ENCODE data around the gene SAMD14.
A peak's percentile ranks its signal among the peaks of the same experiment; 100 is the strongest.

Gene SAMD14

GRCh38 chr17:50147841-50148225 is 17.9 kb upstream of the SAMD14 start:
- DNase-seq, result no peak

DNA sequence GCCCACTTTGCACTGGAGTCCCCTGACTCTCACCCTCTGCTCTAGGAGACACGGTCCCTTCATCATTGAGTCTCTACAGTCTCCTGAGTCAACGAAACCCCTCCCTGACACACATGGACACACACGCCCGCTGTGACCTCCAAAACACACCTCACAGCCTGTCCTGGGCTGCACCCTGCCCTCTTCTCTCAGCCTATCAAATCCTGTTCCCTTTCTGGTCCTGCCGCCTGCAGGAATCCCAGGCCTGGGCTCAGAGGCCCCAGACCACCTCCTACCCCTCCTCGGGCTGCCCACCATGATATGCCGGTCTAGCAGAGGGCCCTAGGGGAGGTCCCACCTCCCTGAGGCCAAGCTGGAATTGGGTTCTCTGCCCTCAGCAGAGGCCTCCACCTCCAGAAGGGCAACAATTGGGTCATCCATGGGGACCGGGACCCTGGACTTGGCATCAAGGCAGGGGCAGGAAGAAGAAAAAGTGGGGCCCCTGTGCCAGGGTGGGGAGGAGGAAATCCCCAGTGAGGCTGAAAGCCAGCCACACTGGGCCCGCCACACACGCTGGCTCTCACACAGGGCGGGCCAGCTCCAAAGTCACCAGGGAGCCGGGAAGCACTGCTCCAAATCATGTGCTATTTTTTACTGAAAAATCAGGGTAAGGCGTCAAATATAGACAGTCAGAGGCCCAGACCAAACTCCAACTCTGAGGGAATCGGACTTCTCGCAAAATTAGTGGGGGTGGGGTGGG is 17.1 kb upstream of the SAMD14 start:
- no peak for DNase-seq

- no peak for DNase-seq
These were observed 16.4 kb upstream of the SAMD14 start for GRCh38 chr17:50146230-50146926.

DNA sequence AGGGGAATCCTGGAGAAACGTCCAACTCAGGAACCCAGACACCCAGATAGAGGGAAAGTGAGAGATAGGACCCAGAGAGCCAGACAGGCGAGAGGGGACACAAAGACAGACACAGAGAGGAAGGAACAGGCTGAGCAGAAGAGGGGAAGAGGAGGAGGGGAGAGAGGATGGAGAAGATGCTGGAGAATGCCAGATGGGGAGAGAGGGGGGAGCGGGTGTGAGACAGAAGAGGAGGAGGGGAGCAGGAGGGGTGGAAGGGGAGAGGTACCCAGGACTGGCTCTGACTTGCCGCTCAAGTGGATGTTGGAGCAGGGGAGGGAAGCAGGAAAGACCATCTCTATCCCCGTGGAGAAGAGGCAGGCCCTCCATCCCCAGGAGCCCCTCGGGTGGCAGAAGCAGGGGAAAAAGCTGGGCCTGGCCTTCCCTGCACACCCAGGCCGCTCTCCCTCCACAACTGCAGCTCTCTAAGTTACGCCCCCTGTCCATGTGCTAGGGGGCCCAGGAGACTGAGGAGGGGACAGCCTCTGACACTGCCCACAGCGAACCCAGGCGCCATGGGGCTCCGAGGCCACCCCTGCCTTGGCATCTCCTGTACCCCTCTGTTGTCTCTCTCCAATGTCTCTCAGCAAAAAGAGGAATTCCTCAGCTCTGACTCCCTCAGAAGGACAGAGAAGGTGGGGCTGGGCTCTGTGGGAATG is 15.7 kb upstream of the SAMD14 start:
- DNase-seq, result no peak

GRCh38 chr17:50144845-50145531 is 15.0 kb upstream of the SAMD14 start:
- no peak for DNase-seq

GRCh38 chr17:50144355-50144754 is 14.4 kb upstream of the SAMD14 start:
- no peak for DNase-seq

DNA sequence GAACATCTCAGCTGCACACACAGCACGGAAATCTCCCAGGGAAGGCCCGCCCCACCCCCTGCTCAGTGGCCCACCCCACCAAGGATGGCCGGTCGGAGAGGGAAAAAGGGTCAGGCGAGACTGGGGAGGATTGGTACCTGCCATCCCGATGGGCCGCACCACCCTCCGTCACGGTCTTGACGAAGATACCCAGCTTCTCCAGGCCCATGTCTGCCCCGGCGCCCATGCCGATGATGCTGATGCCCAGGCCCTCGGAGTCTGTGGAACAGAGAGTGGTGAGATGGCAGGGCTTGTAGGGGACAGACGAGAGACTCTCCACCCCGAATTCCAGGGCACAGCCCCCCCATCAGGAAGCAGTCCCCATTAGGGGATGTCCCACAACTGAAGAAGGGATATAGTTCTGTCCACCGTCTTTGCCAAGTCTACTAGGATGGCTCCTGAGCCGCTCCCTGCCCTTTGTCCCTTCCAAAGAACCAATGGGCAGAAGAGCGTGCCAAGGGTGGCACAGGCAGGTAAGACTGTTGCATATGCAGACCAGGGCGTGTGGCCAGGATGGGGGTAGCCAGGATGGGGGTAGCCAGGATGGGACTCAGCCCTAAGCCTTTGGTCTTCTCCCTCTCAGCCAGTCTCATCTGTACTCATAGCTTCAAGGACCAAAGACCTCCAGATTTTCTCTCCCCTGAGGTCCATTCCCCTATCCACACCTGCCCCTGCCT is 13.7 kb upstream of the SAMD14 start:
- DNase-seq, result no peak

DNA sequence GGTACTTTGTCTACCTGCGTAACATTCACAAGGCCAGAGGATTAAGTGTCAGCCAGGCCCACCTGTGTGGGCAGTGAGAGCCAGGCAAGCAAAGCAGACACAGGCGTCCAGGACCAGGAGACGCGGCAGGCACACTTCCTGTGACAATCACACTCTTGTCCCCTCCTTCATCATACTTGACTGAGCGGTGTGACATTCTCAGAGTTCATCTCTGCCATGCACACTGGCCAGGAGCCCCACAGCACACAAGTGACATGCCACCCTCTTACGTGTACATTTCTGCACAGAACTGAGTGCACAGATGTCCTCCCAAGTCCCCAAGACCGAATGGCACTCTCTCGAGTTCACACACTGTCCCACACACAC is 11.8 kb upstream of the SAMD14 start:
- peak in 1 of 2 donors; percentile 21 for DNase-seq

DNA sequence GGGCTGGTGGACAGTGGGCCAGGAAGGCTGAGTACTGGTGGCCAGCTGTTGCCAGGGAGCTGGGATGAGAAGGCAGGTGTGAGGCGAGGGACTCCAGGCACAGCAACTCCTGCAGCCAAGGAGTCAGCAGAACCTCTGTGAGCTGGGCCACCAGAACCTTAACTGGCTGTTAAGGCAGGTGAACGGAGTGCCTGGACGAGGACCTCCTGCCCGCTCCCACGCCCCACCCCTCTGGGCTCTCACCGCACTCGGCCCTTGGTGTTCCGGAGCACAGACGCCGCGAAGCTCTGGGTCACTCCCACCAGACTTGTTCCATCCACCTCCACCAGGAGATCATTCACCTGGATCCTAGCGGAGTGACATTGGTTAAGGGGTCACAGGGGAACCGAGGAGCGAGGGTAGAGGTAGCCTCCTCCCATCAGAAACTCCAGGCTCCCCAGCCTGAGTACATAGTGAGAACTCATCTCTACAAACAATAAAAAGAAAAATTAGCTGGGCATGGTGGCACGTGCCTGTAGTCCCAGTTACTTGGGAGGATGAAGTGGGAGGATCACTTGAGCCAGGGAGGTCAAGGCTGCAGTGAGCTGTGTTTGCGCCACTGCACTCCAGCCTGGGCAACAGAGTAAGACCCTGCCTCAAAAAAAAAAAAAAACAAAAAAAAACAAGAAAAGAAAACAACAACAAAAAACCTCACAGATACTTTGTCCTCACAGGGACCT is 11.2 kb upstream of the SAMD14 start:
- no peak for DNase-seq

GRCh38 chr17:50139950-50140885 is 10.3 kb upstream of the SAMD14 start:
- peak; percentile 79 to 86 for DNase-seq

GRCh38 chr17:50139185-50139783 is 9.3 kb upstream of the SAMD14 start:
- no peak for DNase-seq

GRCh38 chr17:50137042-50137441 is 7.1 kb upstream of the SAMD14 start:
- no peak for DNase-seq

GRCh38 chr17:50136096-50136687 is 6.2 kb upstream of the SAMD14 start:
- no peak for DNase-seq

DNA sequence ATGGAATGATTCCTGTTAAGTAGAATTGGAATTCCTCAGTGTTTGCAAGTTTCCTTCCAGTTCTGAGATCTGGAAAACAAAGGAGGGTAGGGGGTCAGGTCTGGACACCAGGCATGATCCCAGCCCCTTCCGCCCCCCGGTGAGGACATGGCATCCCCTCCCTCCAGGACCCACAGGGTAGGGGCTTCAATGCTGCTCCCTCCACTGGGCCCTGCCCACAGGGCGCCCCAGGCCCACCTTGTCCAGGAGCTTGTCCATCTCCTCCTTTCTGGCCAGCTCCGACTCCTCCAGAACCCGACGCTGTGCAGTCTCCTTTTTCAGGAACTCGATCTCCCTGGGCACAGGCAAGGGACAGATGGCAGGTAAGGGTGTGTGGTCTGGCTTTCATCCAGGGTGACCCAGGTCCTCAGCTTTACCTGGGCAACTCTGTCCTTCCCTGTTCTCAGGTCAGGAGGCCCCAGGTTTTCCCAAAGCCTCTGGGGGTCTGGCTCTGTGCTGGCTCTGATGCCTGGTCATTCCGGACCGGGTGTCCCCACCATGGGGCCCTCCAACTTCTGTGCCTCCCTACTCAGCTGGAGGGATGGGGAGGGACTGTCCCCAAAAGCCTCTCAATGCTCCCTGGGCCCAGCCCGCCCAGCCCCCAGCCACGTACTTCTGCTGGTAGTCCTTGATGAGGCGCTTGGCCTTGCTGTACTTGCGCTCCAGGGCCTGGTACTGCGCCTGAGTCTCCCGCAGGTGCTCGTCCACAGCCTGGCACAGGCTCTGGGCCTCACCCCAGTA is 5.5 kb upstream of the SAMD14 start:
- DNase-seq, result no peak

- DNase-seq, result no peak
These were observed 4.5 kb upstream of the SAMD14 start for GRCh38 chr17:50134206-50135110.

- no peak for DNase-seq
These were observed 3.8 kb upstream of the SAMD14 start for GRCh38 chr17:50133769-50134099.

DNA sequence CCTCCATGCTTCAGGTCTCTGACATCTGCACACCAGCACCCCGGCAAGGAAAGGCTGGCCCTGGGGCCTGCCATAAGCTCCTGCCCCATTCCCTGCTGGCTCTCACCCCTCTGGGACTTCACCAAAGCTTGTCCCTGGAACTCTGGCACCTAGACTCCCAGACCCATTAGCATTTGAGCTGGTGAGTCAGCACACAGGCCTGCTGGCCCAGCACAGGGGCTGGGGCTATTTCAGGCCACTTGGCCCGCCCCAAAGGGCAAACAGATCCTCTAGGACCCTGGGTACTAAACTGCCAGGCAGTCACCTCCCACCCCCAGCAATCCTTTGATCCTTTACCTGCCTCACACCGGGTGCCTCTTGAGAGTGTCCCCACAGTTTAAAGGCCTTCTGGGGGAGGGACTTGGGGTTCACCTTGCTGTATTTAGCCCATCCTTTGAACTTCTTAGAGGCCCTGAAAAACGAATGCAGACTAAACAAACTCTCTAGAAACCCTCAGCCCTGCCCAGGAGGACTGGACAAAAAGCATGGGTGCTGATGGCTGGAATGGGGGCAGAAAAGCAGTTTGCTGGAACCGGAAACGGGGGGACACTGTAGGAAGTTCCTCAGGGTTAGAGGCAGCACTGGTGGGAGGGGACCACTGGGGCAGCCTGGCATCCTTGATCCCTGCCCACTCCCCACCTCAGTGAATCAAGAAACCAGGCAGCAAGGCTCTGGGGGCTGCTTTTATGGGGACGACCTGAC is 3.2 kb upstream of the SAMD14 start:
- DNase-seq, result no peak

Data from CD4-positive, alpha-beta T cell treated with Interferon alpha-2 for 1 hour (primary cell).